EL (cell line): ENCODE results near the gene TBC1D5.
A peak's percentile ranks its signal among the peaks of the same experiment; 100 is the strongest.
"Not testable (repeated sequence)": the region's sequence is repeated elsewhere in the genome, so short reads cannot be mapped to it uniquely, and the experiment has no call there.

Experiments
- DNase-seq: peaks from one replicate; pipeline ENCODE4 v3.0.0-alpha.2; 2016

The TBC1D5 gene

DNA sequence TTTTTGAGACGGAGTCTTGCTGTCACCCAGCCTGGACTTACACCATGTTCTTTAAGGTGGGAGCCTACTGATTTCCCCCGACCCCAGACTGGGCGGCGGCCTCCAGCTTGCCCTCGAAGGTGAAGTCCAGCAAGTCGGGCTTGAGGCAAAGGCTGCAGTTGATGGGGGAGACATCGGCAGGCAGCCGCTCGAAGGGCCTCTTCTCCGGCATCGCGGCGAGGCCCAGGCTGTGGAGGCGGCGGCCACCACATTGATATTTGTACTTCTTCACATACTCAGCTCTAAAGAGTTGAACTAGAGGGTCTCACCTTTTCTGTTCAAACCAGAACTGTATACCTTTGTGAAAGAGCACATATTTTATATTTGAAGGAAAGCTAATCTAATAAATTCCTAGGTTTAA, 36.4 kb downstream of the TBC1D5 start:
- DNase-seq = not testable (repeated sequence)

DNA sequence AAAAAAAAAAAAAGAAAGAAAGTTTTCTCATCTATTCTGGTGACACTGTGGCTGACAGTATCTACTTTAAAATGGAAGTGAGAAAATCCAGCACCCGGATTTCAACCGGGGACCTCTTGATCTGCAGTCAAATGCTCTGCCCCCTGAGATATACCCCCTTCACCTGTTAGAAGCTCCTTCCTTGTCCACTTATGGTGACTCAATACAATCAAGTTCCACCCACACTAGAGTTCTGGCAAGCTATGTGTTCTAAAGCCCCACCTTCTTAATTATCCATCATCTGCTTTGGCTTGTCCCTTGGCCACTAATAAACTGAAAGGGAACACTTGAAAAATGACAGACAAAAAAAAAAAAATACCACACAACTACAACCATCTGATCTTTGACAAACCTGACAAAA, 42.6 kb downstream of the TBC1D5 start:
- not testable (repeated sequence) for DNase-seq

GRCh38 chr3:17695665-17696064, 46.8 kb downstream of the TBC1D5 start:
- not testable (repeated sequence) for DNase-seq

- not testable (repeated sequence) for DNase-seq
Measured at GRCh38 chr3:17693670-17693999, 48.8 kb downstream of the TBC1D5 start.

DNA sequence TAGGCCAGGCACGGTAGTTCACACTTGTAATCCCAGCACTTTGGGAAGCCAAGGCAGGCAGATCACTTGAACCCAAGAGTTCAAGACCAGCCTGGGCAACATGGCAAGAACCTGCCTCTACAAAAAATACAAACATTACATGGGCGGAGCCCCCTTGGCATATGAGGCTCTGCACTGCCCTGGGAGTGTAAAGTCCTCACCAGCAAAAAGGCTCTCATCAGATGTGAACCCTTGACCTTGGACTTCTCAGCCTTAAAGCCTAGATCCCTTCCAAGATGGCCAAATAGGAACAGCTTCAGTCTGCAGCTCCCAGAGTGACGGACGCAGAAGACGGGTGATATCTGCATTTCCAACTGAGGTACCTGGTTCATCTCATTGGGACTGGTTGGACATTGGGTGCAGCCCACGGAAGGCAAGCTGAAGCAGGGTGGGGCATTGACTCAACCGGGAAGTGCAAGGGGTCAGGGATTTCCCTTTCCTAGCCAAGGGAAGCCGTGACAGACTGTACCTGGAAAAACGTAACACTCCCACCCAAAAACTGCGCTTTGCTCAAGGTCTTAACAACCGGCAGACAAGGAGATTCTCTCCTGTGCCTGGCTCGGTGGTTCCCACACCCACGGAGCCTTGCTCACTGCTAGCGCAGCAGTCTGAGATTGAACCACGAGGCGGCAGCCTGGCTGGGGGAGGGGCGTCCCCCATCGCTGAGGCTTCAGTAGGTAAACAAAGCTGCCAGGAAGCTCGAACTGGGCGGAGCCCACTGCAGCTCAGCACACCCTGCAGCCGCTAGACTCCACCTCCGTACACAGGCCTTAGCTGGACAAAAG, 49.4 kb downstream of the TBC1D5 start:
- DNase-seq = not testable (repeated sequence)

- no peak for DNase-seq
Measured at GRCh38 chr3:17687566-17687965, 54.9 kb downstream of the TBC1D5 start.

GRCh38 chr3:17686613-17687012, 55.8 kb downstream of the TBC1D5 start:
- peak; percentile 6 for DNase-seq

GRCh38 chr3:17683542-17684207, 58.8 kb downstream of the TBC1D5 start:
- DNase-seq = no peak

GRCh38 chr3:17680530-17680929, 61.9 kb downstream of the TBC1D5 start:
- DNase-seq = no peak

DNA sequence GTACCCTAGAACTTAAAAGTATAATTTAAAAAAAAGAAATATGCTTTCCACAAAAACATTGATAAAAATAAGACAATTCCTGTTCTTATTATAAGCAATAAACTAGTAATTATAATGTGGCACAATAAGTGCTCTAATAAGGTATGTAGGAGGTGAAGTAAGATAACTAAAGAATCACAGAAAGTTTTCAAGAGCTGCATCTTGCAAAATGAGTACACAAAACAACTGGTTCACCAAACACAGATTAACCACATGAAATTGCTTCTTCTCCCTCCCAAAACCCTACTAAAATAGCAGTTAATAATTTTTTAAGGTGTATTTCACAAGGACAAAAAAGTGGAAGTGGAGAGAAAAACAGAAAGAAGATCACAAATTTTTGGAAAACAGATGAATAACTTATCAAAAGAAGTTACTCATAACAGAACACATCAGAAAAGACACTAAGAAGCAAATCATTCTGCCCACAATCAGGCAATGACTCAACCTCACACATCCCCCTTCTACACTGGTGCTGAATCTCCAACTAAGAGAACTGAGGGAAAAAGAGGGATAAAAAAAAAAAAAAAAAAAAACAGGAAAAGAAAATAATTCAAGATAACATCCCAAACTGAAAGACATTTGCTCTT, 64.2 kb downstream of the TBC1D5 start:
- peak; percentile 53 for DNase-seq

DNA sequence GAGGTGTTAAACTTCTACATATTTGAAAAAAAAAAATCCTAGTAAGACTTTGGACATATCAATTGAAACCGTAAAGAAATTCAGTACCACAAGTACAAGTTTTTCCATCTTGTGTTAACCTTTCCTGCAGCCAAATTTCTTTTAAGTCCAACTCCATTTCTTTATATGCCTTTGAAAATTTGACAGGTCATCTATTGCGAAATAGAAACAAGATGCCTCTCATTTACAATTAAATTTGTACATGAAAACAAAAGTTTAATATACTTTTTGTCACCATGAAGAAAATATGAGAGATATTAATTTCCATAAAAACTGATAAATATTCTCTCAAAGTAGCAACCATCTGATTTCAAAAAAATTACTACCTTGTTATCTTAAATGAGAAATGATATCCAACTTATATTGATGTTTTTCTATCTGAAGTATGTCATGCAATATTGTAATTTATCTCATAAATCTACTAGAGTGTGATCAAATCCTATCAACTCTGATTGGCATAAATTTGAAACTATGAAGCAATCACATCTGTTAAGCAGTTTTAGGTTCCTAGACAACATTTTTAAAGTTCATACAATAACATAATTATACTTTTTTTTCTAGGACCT, 68.2 kb downstream of the TBC1D5 start:
- DNase-seq = no peak

- DNase-seq = no peak
Measured at GRCh38 chr3:17672506-17672905, 69.9 kb downstream of the TBC1D5 start.

- no peak for DNase-seq
Measured at GRCh38 chr3:17670749-17671148, 71.7 kb downstream of the TBC1D5 start.

DNA sequence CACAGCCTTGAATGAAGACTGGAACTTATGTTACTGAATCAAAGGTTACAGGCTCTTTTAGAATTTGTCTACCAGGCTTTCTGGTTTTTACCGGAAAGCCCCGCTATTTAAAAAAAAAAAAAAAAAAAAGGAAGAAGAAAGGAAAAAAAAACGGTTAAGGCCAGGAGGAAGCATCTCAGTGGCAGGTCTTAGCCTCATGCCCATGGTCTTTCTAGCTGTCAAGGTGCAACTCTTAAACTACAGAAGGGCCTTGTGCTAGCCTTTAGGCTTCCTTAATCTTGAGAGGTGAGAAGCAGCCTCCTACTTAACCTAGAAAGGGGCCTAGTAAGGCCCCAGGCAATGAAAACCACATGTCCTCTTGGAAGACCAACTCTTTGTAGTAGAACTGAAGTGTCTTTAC, 77.5 kb downstream of the TBC1D5 start:
- no peak for DNase-seq

DNA sequence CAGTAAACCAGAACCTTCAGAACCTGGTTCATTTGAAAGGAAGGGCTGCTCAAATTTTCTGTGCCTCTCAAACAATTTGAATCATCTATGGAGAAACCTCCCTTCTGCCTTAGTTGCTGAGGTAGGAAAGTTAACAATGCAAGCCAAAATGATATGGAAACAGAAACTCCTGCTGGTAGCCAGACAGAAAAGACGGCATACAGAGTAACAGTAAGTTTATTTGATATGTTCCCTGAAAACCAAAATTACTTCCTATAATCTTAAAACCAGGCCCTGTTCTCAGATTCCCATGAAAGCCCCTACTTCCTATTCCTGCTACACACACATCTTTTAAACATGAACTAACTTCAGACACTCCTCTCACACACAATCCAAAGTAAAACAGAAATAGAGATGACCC, 86.2 kb downstream of the TBC1D5 start:
- DNase-seq = no peak

GRCh38 chr3:17655743-17656142, 86.7 kb downstream of the TBC1D5 start:
- no peak for DNase-seq

- DNase-seq = not testable (repeated sequence)
Measured at GRCh38 chr3:17649748-17650147, 92.7 kb downstream of the TBC1D5 start.

DNA sequence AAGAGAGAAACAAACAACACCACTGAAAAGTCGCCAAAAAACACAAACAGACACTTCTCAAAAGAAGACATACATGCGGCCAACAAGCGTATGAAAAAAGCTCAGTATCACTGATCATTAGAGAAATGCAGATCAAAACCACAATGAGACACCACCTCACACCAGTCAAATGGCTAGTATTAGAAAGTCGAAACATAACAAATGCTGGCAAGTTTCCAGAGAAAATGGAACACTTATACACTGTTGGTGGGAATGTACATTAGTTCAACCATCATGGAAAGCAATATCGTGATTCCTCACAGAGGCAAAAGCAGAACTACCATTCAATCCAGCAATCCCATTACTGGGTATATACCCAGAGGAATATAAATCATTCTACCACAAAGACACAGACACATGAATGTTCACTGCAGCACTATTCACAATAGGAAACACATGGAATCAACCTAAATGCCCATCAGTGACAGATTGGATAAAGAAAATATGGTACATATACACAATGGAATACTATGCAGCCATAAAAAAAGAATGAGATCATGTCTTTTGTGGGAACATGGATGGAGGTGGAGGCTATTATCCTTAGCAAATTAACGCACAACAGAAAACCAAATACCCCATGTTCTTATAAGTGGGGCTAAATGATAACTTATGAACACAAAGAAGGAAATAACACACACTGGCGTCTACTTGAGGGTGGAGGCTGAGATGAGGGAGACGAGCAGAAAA, 93.6 kb downstream of the TBC1D5 start:
- not testable (repeated sequence) for DNase-seq

DNA sequence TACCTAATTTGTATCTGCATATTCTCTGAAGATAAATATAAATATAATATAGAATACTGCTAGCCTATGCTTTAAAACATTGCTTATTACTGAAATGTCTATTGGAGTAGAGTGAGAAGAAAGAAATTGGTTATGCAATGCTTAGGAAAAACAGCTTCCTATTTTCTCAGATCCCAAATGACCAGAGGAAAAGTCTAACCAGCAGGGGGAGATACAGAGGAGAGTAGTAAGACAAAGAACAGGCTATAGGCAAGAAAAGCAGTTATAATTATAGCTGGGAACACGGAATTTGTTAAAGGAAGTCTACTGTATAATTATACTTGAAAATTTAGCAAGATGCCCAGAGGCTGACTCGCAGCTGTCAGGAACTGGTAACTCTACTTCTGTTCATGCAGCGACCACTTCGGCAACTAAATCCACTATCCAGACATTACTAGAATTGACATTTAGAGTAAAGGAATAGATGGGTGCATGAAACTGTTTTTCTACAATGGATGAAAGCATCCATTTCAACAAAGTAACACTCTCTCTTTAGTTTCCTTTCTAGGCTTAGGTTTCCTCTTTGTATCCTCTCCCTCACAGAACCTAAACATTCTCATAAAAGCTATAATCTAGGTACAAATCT, 97.2 kb downstream of the TBC1D5 start:
- DNase-seq = peak; percentile 63

GRCh38 chr3:17643691-17644090, 98.7 kb downstream of the TBC1D5 start:
- DNase-seq = peak; percentile 36

- DNase-seq = no peak
Measured at GRCh38 chr3:17642474-17642873, 100.0 kb downstream of the TBC1D5 start.

DNA sequence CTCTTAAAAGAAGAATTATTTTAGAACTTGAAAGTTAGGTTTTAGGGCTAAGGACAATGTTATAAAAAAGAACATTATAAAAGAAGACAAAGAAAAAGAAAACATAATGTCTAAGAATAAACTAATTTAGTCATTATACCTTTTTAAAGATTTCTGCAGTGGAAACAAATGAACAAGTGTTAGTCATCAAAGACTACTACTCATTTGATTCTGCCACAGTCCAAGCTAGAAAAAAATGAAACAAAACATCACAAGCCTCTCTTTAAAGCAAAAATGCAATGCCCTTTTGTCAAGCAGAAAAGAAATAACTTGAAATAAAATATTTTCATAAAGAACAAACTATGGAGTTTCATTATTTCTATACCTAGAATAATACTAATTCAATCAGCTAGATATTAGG, 102.0 kb downstream of the TBC1D5 start:
- DNase-seq = no peak
